GM08714 (cell line): ENCODE data around the gene CCR6.

Experiments used
- H3K4me3 ChIP-seq: fragments of 200-500 bp; sonication (Bioruptor generic); 2 replicates; pipeline ENCODE4 v1.5.1; 2014; ENCODE audit warnings: mild to moderate bottlenecking, low read length, inconsistent platforms
- ZNF274 ChIP-seq: IDR thresholded peaks from 2 replicates; pipeline ENCODE4 v1.6.1; 2012; ENCODE audit warnings: mild to moderate bottlenecking, low read depth, low read length

The CCR6 gene

GRCh38 chr6:167106406-167106805 is 16.5 kb upstream of the CCR6 start:
- no peak for TF ChIP-seq ZNF274
- no peak overlapping the region for H3K4me3 ChIP-seq

- TF ChIP-seq ZNF274 = no peak
- H3K4me3 ChIP-seq = no peak overlapping the region
Measured at GRCh38 chr6:167107787-167108186, 15.1 kb upstream of the CCR6 start.

GRCh38 chr6:167108278-167108677 is 14.6 kb upstream of the CCR6 start:
- H3K4me3 ChIP-seq = no peak overlapping the region
- no peak for TF ChIP-seq ZNF274

GRCh38 chr6:167109651-167110050 is 13.2 kb upstream of the CCR6 start:
- H3K4me3 ChIP-seq = no peak overlapping the region
- no peak for TF ChIP-seq ZNF274

GRCh38 chr6:167111597-167111996 is 11.3 kb upstream of the CCR6 start:
- peak overlapping the region; percentile 70; the same call in 1 of the 2 replicates for H3K4me3 ChIP-seq
- no peak for TF ChIP-seq ZNF274

- peak overlapping the region; percentile 65; the same call in 1 of the 2 replicates for H3K4me3 ChIP-seq
- no peak for TF ChIP-seq ZNF274
Measured at GRCh38 chr6:167112421-167112820, 10.5 kb upstream of the CCR6 start.

GRCh38 chr6:167113047-167113754 is 9.7 kb upstream of the CCR6 start:
- no peak for TF ChIP-seq ZNF274
- H3K4me3 ChIP-seq = peak overlapping the region; percentile 63; the same call in 1 of the 2 replicates

GRCh38 chr6:167113935-167114910 is 8.7 kb upstream of the CCR6 start:
- no peak for TF ChIP-seq ZNF274
- H3K4me3 ChIP-seq = peak overlapping the region; percentile 63; the same call in 1 of the 2 replicates

- TF ChIP-seq ZNF274 = no peak
- no peak overlapping the region for H3K4me3 ChIP-seq
Measured at GRCh38 chr6:167115054-167115453, 7.8 kb upstream of the CCR6 start.

GRCh38 chr6:167116109-167116837 is 6.6 kb upstream of the CCR6 start:
- no peak for TF ChIP-seq ZNF274
- no peak overlapping the region for H3K4me3 ChIP-seq

- no peak for TF ChIP-seq ZNF274
- H3K4me3 ChIP-seq = no peak overlapping the region
Measured at GRCh38 chr6:167116838-167117228, 6.1 kb upstream of the CCR6 start.

GRCh38 chr6:167118006-167118405 is 4.9 kb upstream of the CCR6 start:
- TF ChIP-seq ZNF274 = no peak
- H3K4me3 ChIP-seq = no peak overlapping the region

- peak overlapping the region; percentile 6; the same call in 1 of the 2 replicates for H3K4me3 ChIP-seq
- no peak for TF ChIP-seq ZNF274
Measured at GRCh38 chr6:167118839-167119238, 4.1 kb upstream of the CCR6 start.
